GM12891 (cell line): ENCODE measurements around the gene SYNDIG1.

ENCODE experiments used
- DNase-seq: peaks from one replicate; pipeline ENCODE4 v3.0.0; 2011; ENCODE audit warnings: low spot score; ENCODE audit not compliant: insufficient read length
- FAIRE-seq: peaks from 2 replicates; lab custom pipeline; 2011; peaks lifted over from hg19 to GRCh38; lab: Jason Lieb, UNC
- PAX5 ChIP-seq: IDR thresholded peaks from 2 replicates; pipeline ENCODE4 v1.6.1; 2011; ENCODE audit warnings: low read length, moderate library complexity, mild to moderate bottlenecking; ENCODE audit not compliant: insufficient read depth, severe bottlenecking
- POLR2A ChIP-seq: IDR thresholded peaks from 2 replicates; pipeline ENCODE4 v1.6.1; 2011; ENCODE audit warnings: low read depth, low read length, control low read depth
- POLR2AphosphoS5 ChIP-seq: IDR thresholded peaks from 2 replicates; pipeline ENCODE4 v1.6.1; 2011; ENCODE audit warnings: low read depth, low read length, control low read depth
- POU2F2 ChIP-seq: IDR thresholded peaks from 2 replicates; pipeline ENCODE4 v1.6.1; 2011; ENCODE audit warnings: low read depth, mild to moderate bottlenecking, control low read depth, low read length, moderate library complexity
- SPI1 ChIP-seq: IDR thresholded peaks from 2 replicates; pipeline ENCODE4 v1.6.1; 2011; ENCODE audit warnings: low read depth, low read length, control low read depth
- TAF1 ChIP-seq: IDR thresholded peaks from 2 replicates; pipeline ENCODE4 v1.6.1; 2011; ENCODE audit warnings: low read depth, low read length, control low read depth

SYNDIG1 gene

DNA sequence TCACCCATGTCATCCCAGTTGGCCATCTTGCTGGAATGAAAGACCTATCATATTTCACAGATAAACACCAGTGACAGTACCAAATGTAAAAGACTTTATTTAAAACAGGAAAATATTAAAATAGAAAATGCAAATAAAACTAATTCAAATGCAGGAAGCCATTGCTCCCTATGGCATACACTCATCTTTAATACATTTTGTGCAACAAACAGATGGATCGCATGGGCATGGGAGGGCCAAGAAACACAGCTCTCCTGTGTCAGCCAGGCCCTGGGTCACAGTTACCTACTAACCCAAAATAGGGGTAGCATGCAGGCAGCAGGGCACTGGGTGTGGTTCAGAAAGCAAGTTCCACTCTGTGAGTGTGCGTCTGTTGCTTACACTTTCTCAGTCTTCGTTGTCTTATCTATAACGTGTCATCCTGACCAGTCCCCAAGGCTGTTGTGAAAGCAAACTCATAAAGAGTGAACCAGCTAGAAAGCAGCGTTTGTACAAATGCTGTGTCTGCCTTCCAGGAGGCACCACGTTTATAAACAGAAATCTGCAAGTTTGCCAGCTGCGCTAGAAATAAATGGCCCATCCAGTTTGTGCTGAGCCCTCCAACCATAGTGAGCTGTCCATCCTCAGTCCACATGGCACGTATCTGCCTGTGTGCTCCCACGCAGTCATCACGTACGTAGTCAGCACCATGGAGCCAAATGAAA lies 180.5 kb downstream of the SYNDIG1 start:
- no peak for TF ChIP-seq PAX5
- TF ChIP-seq SPI1 = no peak
- TF ChIP-seq POU2F2 = no peak
- no peak for TF ChIP-seq POLR2AphosphoS5
- TF ChIP-seq POLR2A = no peak
- TF ChIP-seq TAF1 = no peak
- DNase-seq (no peak), FAIRE-seq (no peak)

DNA sequence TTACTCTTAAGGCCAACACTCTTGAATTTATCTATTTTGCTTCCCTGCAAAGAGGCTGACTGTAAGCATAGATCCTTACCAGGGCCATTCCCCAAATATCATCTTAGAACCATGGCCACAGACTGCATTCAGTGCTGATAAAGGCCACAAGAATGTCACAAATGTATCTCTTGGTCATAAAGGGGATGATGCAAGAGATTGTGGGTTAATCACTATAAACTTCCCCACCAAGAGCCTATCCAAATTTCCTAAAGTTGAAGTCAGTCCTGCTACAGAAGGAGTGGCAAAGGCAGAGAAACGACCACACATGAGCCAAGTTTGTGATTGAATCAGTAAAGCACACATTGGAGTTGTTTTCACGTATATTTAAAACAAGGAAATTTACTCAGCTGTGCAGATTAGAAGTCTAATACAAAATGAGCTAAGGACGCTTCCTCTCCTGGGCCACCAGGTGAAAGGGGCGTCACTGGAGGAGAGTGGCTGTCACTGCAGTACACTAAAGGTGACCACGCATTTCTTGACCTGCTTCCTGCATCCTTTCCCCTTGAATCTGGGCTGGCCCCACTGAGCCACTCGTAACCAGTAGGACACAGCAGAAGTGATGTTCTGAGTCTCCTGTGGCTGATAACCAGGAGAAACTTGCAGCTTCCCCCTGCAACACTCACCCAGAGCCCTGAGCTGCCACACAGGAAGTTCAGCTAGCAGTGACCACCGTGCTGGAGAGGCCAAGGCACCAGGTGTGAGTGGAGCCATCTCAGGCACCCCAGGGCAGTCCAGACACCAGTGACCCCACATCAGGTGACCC lies 181.9 kb downstream of the SYNDIG1 start:
- DNase-seq (no peak), FAIRE-seq (no peak)
- TF ChIP-seq PAX5 (no peak), POLR2A (no peak), SPI1 (no peak), TAF1 (no peak), POLR2AphosphoS5 (no peak), POU2F2 (no peak)

DNA sequence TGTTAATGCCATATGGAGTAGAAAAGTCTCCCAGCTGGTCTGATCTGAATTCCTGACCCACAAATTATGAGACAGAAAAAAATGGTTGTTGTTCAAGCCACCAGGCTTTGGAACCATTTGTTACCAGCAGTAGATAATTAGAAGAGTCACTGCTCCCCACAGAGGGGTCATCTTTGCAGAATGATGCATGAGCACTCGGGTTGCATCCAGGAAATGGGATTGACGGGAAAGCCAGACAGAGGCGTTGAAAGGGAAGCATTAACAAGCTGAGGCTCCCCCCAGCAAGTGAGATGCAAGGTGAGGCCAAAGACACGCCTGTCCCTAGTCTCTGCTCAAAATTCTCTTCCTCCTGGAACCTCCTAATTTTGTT lies 182.5 kb downstream of the SYNDIG1 start:
- TF ChIP-seq TAF1 = no peak
- TF ChIP-seq POLR2AphosphoS5 = no peak
- TF ChIP-seq POU2F2 = no peak
- TF ChIP-seq POLR2A = no peak
- TF ChIP-seq PAX5 = no peak
- no peak for TF ChIP-seq SPI1
- DNase-seq (no peak), FAIRE-seq (no peak)

DNA sequence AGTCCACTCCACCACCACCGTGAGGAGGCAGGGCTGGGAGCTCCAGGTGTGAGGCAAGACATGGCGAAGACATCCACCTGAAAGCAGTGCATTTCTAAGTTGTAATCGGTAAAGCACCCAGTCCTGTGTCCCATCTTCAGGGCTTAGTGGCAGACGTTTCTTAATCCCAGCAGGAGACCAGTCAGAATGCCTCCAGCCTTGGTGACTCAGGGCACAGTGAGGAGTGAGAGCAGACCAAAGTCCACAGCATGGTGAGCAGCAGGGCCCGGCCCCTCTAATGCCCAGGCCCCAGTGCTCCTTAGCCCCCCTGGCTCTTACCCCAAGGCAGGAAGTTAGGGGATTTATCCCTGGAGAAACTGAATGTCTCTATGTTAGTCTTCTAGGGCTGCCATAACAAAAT lies 183.9 kb downstream of the SYNDIG1 start:
- no peak for TF ChIP-seq PAX5
- TF ChIP-seq POLR2AphosphoS5 = no peak
- no peak for TF ChIP-seq SPI1
- TF ChIP-seq POLR2A = no peak
- no peak for DNase-seq

DNA sequence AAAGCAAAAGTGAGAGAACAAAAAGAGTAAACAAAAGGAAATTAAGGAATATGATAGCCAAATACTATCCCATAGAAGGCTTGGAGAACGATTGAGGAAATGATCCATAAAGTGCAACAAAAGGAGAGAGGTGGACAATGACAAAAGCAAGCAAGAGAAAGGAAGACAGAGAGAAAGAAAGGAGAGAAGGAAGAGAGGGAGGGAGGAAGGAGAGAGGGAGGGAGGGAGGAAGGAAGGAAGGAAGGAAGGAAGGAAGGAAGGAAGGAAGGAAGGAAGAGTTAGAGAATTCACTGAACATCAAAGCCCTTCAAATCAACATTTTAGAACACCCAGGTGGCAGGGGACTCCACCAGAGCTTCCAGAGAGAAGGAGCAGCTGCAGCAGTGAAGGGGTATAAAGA lies 185.0 kb downstream of the SYNDIG1 start:
- TF ChIP-seq POU2F2 = no peak
- no peak for TF ChIP-seq POLR2AphosphoS5
- TF ChIP-seq PAX5 = no peak
- no peak for TF ChIP-seq TAF1
- TF ChIP-seq SPI1 = no peak
- no peak for TF ChIP-seq POLR2A
- no peak for DNase-seq
- FAIRE-seq = no peak

More for the DNA sequence above, 183.9 kb downstream of the SYNDIG1 start:
- no peak for FAIRE-seq

DNA sequence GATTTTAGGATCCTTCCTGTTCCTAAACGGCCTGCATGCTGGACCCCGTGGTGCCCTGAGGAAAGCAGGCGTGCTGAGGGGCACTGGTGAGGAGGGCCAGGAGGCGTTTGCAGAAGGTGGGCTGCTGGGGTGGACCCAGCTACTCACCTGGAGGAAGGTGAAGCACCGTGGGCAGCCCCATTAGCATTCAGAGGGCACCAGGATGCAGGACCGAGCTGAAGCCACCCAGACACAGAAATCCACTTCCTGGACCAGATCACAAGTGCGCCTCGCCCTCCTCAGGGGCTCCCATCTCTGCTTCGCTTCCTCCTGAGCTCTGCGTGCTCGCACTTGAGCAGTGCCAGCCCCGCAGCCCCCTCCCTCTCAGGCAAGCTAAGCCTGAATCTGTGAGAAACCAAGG lies 187.0 kb downstream of the SYNDIG1 start:
- FAIRE-seq (no peak), DNase-seq (no peak)
- TF ChIP-seq TAF1 = no peak
- no peak for TF ChIP-seq POLR2A
- TF ChIP-seq SPI1 = no peak
- TF ChIP-seq PAX5 = no peak
- no peak for TF ChIP-seq POLR2AphosphoS5
- TF ChIP-seq POU2F2 = no peak

DNA sequence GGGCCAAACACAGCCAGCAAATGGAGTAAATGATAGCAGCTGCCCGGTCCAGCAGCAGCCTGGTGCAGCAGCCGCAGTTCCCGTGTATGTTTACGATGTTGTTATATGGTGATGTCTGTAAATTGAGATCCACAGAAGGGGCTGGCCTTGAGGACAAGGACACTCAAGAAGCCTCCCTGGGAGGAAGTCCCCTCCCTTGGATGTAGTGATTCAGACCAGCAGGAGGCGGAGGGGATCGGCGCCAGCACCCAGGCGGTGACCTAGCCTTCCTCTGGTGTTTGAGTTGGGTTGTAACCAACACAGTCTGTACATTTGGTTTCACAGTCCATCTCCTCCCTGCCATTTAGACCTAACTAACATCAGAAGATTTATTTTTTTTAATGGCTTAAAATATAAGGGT lies 187.8 kb downstream of the SYNDIG1 start:
- no peak for FAIRE-seq

DNA sequence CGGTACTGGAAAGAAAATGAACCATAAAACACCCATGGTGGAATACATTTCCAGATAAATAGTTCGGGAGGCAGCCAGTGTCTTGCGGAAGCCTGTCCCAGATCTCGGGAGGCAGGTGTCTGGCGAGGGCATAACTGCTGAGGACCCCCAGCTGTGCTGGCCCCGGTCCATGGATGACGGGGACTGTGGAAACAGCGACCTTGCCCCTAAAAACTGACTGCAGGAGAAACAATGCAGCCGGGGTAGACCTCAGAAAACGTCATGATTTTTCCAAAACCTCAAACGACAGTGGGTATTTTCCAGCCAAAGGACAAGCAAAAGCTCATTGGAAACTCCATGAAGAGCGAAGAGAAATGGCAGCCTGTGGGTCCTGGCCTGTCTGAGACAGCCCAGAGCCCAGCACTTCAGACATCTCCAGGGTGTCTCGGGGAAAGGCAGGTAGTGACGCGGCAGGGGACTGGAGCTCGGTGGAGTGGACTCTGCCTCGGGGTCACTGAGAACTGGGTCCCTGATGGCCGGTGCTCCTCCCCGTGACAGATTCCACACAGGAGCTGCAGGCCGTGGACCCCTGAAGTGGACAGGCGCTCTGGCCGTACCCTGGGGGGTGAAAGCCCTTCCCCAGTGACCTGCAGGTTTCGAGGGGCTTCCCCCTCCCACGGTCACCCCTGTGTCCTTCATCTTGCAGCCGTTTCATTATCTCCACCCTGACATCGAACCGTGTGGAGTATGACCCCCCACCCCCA lies 188.6 kb downstream of the SYNDIG1 start:
- FAIRE-seq = no peak
- no peak for TF ChIP-seq PAX5

More for the DNA sequence above, 187.8 kb downstream of the SYNDIG1 start:
- DNase-seq = no peak
- TF ChIP-seq POLR2AphosphoS5 = no peak
- no peak for TF ChIP-seq POLR2A
- no peak for TF ChIP-seq TAF1
- TF ChIP-seq SPI1 = no peak
- no peak for TF ChIP-seq PAX5
- no peak for TF ChIP-seq POU2F2

DNA sequence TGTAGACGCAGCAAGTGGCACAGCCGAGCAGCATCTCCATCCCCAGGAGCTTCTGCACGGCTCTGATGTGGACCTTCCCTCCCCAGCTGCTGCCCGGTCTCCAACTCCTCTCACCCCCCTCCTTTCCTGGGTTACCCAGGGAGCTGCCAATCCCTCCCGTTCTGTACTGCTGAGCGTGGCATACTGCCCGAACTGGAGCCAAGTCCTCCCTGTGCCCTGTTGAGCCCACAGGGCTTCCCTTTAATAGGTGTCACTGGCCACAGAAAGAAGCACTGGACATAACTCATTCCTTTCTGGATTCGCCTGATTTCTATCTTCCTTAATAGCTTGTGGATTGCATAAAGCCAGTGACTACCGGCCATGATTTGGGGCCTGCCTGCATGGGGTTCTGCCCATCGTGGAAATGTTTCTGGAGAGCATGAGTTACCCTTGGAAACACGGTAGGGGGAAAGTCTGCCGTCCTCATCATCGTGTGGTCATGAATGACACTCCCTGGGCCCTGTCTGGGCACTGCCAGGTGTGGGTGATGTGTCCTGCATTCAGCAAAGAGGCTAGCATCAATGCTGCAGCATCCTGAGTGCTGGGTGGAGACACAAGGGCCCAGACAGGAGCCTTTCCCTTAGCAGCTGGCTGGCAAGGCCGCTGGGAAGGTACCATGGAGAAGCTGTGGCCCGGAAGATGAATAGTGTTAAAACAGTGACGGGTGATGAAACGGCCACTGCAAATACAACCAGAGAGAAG lies 189.7 kb downstream of the SYNDIG1 start:
- DNase-seq = no peak
- no peak for FAIRE-seq
- TF ChIP-seq POU2F2 = no peak
- no peak for TF ChIP-seq PAX5
- no peak for TF ChIP-seq POLR2A
- TF ChIP-seq POLR2AphosphoS5 = no peak
- no peak for TF ChIP-seq SPI1
- TF ChIP-seq TAF1 = no peak

More for the DNA sequence above, 188.6 kb downstream of the SYNDIG1 start:
- no peak for DNase-seq
